NCI-H460 (cell line): ENCODE data around the gene ZNF692. TPM values are rescaled to one million over a fixed set of nuclear protein-coding genes. Genes with fewer than 3 reads are reported as not detected.

ENCODE experiments used
- DNase-seq: peaks from one replicate; pipeline ENCODE4 v3.0.0-alpha.2; 2016; ENCODE audit warnings: low read depth; ENCODE audit errors: extremely low read depth
- total RNA-seq: library from RNA; depleted of rRNA; stranded (reverse); fragments of >200 nt; shearing (Covaris generic); gene quantifications from 2 replicates; pipeline ENCODE4 v1.2.3, GENCODE V29; 2014

ZNF692 gene
- total RNA-seq, 1 experiment from 2014 or later: 40.2 TPM

- DNase-seq: no peak
These were observed 7.5 kb downstream of the ZNF692 start for GRCh38 chr1:248851390-248851789.

GRCh38 chr1:248850536-248851251 lies 8.2 kb downstream of the ZNF692 start:
- DNase-seq: no peak

- no peak for DNase-seq
These were observed 8.8 kb downstream of the ZNF692 start for GRCh38 chr1:248850124-248850523.

GRCh38 chr1:248849637-248850036 lies 9.2 kb downstream of the ZNF692 start:
- no peak for DNase-seq

GRCh38 chr1:248849152-248849551 lies 9.7 kb downstream of the ZNF692 start:
- no peak for DNase-seq

GRCh38 chr1:248848602-248849001 lies 10.3 kb downstream of the ZNF692 start:
- DNase-seq: no peak

GRCh38 chr1:248847956-248848561 lies 10.8 kb downstream of the ZNF692 start:
- no peak for DNase-seq

GRCh38 chr1:248847181-248847955 lies 11.5 kb downstream of the ZNF692 start:
- no peak for DNase-seq

- DNase-seq: no peak
These were observed 14.4 kb downstream of the ZNF692 start for GRCh38 chr1:248844526-248844925.

GRCh38 chr1:248843687-248844086 lies 15.2 kb downstream of the ZNF692 start:
- no peak for DNase-seq

- no peak for DNase-seq
These were observed 16.0 kb downstream of the ZNF692 start for GRCh38 chr1:248842781-248843331.

- DNase-seq: peak; percentile 38
These were observed 17.0 kb downstream of the ZNF692 start for GRCh38 chr1:248841702-248842395.

GRCh38 chr1:248840946-248841345 lies 17.9 kb downstream of the ZNF692 start:
- no peak for DNase-seq

- no peak for DNase-seq
These were observed 19.7 kb downstream of the ZNF692 start for GRCh38 chr1:248839168-248839555.

- DNase-seq: peak; percentile 88
These were observed 20.3 kb downstream of the ZNF692 start for GRCh38 chr1:248838357-248839167.

- DNase-seq: peak; percentile 100
These were observed 21.0 kb downstream of the ZNF692 start, which contains the start of gene ZNF672 for GRCh38 chr1:248837781-248838356. TSS of gene ZNF672 (plus strand) at chr1:248838224. CDS start at chr1:248847275, 9,051 bp downstream.

GRCh38 chr1:248837045-248837780 lies 21.7 kb downstream of the ZNF692 start:
- no peak for DNase-seq

GRCh38 chr1:248834343-248834940 lies 24.4 kb downstream of the ZNF692 start:
- DNase-seq: no peak
